NCI-H748 (cell line): ENCODE measurements around the gene FAXC.
"Not testable (repeated sequence)": the region's sequence is repeated elsewhere in the genome, so short reads cannot be mapped to it uniquely, and the experiment has no call there.

Experiments
- DNase-seq: peaks from one replicate; lab custom pipeline; 2025; ENCODE audit not compliant: unreplicated experiment; lab: John Stamatoyannopoulos, UW

FAXC gene

GRCh38 chr6:99287523-99287922, 62.0 kb downstream of the FAXC start:
- DNase-seq: no peak

GRCh38 chr6:99285881-99286280, 63.6 kb downstream of the FAXC start:
- no peak for DNase-seq

DNA sequence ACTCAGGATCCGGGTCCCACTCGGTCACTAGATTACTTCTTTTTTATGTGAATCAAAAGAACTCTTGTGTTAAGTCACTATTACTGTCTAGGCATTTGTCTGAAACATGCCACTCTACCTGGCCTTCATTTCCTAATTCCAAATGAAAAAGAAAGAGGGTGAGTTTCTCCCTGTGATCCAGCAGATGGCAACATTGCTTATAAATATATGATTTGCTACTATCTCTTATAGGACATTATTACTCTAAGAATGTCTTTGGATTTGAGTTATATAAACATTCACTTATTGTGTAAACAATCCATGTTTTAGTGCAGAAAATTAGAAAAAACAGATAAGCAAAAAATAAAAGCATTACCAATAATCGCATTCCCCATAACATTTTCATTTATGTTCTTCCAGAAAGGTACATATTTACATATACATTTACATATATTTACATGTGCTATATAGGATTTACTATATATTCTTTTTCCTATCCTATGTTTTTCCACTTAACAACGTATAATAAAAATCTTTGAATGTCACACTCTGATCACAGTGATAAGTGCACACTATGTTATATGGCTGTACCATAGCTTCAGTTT, 66.9 kb downstream of the FAXC start:
- peak; percentile 24 for DNase-seq

DNA sequence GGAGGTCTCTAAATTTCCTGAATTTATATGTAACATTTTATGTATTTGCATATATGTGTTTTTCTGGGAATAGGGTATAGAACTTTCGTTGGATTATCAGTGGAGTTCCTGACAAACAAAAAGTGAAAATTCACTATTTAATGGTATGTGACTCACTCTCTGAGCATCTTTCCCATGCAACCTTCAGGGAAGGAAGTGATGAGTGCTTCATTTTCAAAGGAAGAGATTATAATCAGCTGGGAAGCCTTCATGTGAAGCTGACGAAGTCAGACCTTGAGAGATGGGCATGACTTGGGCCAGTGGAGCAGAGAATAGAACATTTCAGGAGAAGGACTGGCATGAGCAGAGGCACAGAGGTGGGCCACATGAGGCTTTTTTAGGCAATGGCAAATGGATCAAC, 72.7 kb downstream of the FAXC start:
- no peak for DNase-seq

DNA sequence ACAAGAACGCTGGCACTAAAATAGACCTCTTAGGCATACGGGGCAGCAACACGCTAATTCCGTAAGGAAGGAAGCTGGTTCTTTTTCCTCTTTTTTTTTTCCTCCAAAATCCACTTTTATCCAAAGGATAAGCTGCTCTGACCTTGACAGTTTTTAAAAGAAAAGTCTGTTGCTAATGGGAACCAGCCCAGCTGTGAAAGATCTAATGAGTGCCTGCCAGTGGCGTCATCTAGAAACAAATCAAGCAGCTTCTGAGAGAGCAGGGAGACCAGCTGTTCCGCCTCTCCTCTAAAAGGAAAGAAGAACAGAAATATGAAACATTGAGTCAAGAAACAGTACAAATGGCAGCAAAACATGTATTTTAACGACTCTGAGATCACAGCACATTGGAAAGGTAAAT, 78.6 kb downstream of the FAXC start:
- no peak for DNase-seq

GRCh38 chr6:99270030-99270429, 79.4 kb downstream of the FAXC start:
- DNase-seq: no peak

- no peak for DNase-seq
Observed at GRCh38 chr6:99269207-99269606, 80.3 kb downstream of the FAXC start.

GRCh38 chr6:99266996-99267395, 82.5 kb downstream of the FAXC start:
- not testable (repeated sequence) for DNase-seq

DNA sequence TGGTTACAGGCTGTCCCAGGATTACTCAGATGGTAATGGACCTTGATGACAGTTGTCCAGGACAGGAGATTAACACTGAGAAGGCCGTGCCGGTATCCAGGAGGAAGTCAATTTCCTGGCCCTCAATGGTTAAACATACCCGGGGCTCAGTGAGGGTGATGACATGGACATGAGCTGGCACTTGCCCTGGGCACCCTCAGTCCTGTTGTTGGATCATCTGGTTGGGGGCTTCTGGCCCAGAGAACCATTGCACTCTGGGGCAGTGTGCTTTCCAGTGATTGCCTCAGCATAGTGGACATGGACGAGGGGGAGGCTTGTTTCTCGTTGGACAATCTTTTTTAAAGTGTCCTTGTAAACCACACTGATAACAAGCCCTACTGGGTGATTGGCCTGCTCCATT, 84.0 kb downstream of the FAXC start:
- not testable (repeated sequence) for DNase-seq

- DNase-seq: no peak
Observed at GRCh38 chr6:99254616-99255550, 94.6 kb downstream of the FAXC start.

GRCh38 chr6:99253271-99253670, 96.2 kb downstream of the FAXC start:
- DNase-seq: no peak

DNA sequence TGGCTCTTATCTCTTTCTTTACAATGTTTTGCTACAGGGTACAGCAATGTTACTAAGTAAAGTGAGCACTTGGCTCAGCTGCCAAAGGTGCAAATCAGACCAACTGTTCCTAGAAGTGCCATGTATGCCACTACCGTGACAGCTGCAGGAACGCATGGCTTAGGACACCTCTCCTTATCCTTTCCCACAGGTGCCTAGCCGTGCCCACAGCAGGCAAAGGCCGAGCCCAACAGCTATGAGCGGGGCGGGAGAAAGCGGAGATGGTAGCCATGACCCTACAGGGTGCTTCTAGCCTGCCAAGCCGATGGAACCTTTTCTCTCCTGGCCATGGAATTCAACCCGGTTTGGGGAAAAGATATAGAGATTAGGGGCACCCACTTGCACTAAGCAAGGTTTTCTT, 97.1 kb downstream of the FAXC start:
- no peak for DNase-seq

DNA sequence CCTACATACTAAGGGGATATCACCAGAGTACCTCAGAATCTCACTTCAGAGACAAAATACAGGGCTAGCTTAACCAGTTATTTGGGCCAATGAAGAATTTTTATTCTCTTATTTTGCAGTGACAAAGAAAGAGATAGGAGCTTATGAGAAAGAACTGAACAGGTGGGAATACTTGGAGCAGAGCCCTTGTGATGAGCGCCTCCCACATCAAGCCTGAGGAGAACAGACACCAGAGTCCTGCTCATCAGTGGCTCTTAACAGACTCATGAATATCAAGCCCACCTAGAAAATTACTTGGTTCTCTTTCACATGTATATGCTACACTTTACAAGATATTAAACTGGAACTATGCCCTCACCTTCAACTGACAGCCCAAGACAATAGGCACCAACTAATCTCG, 99.0 kb downstream of the FAXC start:
- no peak for DNase-seq

DNA sequence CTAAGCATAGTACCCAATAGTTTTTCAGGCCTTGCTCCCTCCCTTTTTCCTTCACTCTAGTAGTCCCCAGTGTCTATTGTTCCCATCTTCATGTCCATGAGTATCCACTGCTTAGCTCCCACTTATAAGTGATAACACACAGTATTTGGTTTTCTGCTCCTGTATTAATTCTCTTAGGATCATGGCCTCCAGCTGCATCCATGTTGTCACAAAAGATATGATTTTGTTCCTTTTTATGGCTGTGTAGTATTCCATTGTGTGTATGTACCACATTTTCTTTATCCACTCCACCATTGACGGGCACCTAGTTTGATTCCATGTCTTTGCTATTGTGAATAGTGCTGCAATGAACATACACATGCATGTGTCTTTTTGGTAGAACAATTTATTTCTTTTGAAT, 102.9 kb downstream of the FAXC start:
- DNase-seq: no peak

GRCh38 chr6:99241905-99242534, 107.5 kb downstream of the FAXC start:
- DNase-seq: peak; percentile 50

DNA sequence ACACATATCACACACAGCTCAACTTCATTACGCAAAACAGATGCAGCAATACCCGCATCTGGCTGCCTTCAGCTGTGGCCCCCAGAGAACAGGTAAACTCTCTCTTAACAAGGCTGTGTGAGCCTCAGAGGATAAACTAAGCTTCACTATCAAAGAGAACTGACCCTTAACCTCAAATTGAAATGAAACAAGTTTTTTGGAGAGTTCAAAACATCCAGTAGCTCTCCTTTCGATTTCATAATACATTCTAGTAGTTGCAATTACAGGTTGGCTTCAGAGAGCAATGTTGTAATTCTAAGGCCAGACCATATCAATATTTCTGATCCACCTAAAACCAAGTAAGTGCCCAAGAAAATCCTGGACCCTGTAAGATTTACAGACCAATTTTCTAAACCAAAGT, 113.5 kb downstream of the FAXC start:
- DNase-seq: no peak

DNA sequence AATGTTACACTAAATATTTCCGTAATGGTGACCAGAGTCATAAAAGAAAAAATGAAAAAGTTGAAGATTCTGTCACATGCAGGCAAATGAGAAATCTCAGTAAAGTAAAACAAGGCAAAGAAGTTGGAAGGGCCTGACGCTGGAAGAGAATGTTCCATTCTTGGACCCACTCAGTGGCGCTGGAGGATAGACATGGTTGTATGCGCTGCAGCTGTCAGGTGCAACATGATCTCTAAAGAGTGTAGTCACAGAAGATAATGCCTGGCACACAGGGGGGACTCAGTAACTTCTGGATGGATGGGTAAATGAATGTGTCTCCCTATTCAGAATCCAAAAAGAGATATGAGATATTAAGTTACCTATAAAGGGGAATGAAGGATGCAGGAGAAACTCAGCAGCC, 116.3 kb downstream of the FAXC start:
- DNase-seq: no peak

DNA sequence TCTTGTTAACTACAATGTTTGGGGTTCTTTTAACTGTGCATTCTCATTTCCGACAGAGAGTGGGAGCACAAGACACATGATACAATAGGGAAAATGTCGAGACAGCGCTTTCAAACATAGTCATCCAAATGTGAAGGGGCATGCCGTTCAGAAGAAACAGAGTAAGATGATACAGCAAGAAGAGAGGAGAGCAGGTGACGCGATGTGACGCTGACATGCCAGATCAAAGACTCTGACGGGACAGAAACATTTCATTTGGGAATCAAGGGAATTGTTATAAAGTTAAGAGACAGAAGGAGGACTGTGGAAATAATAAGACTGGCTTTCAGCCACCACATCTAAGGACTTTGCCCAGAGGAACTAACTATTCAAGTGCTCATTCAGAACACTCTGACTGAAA, 117.4 kb downstream of the FAXC start:
- DNase-seq: no peak

DNA sequence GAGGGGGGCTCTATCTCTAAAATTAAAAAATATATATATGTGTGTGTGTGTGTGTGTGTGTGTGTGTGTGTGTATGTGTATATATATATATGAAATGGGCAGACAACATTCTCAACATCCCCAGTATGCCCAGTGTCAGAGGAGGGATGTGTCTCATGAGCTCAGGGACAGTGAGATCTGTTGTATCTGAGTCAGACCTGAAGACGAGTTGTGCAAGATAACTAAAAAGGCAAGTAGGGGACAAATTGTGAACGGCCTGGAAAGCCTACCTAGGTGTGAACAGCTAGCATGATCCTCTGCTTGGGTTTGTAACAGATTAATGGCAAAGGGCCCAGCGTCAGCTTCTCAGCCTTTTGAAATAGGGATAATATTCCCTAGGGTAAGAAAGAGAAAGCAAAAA, 124.3 kb downstream of the FAXC start:
- no peak for DNase-seq
